Mammary epithelial cell (primary cell): ENCODE results near the gene MYO18A.

ENCODE experiments used
- CTCF ChIP-seq, 2 donors: IDR thresholded peaks in 1 of 2; conservative IDR thresholded peaks in 1 of 2; 2 replicates each; pipeline ENCODE4 v1.5.1; 2011 to 2012; ENCODE audit warnings: inconsistent platforms in 2 of 2, low read length in 2 of 2, mild to moderate bottlenecking in 2 of 2, control low read depth in 1 of 2, low read depth in 1 of 2; ENCODE audit not compliant: insufficient read depth in 1 of 2; ENCODE audit errors: extremely low read depth in 1 of 2
- EZH2 ChIP-seq: IDR thresholded peaks from 2 replicates; pipeline ENCODE4 v1.6.1; 2012; ENCODE audit warnings: low read length, inconsistent platforms, borderline replicate concordance

GRCh38 chr17:29054835-29055234, 125.4 kb downstream of the MYO18A start:
- TF ChIP-seq CTCF (conservative IDR thresholded peaks at IDR 0.05 in 1 of 2, IDR thresholded peaks at IDR 0.05 in 1 of 2; ENCODE audit: extremely low read depth in 1 of 2, insufficient read depth in 1 of 2, low read depth in 1 of 2, low read length in 2 of 2) (no peak), EZH2 (no peak)
